ENCODE data around the gene TBXAS1. TPM values are rescaled to one million over a fixed set of nuclear protein-coding genes. Genes with fewer than 3 reads are reported as not detected.

TBXAS1 gene
- total and polyA plus RNA-seq, 2 of the 8 experiments (the other 6 are each of a cell fraction or from before 2014, with no cell fraction given) = 0.86 to 2.1 TPM

GRCh38 chr7:139990571-139991268 lies 161.7 kb downstream of the TBXAS1 start:
- Histone ChIP-seq H2BK5ac (ENCODE audit: low read depth, low read length) (no peak overlapping the region), H3K14ac (ENCODE audit: insufficient read length) (no peak overlapping the region)
- FAIRE-seq = no peak

More at GRCh38 chr7:139990571-139991268, 161.7 kb downstream of the TBXAS1 start:
- H4K91ac ChIP-seq (replicated peaks; ENCODE audit: insufficient read length, low read length) = no peak overlapping the region
- H3K27me3 ChIP-seq (replicated peaks in 1 of 4; ENCODE audit: control insufficient read depth in 3 of 4, extremely low read depth in 1 of 4, insufficient read depth in 3 of 4, low read length in 3 of 4) = peaks cover 0 to 2% (median 0%) of the 10 kb centered on the region in 4 experiments; a peak in 1 of 7 replicates
- H2BK12ac ChIP-seq (ENCODE audit: low read depth, low read length) = peak overlapping the region; percentile 27; the same call in 1 of the 2 replicates
- H2BK20ac ChIP-seq (ENCODE audit: low read length) = no peak overlapping the region
- no peaks in the 10 kb centered on the region for H4K20me1 ChIP-seq (replicated peaks in 1 of 2; ENCODE audit: control insufficient read depth in 1 of 2, insufficient read depth in 2 of 2, low read length in 2 of 2)
- peaks cover 0 to 9% (median 0%) of the 10 kb centered on the region in 4 experiments; a peak in 2 of 7 replicates for H3K4me1 ChIP-seq (replicated peaks in 1 of 4; ENCODE audit: control insufficient read depth in 3 of 4, insufficient read depth in 4 of 4, low read length in 3 of 4)
- H3K9me3 ChIP-seq (ENCODE audit: insufficient read depth in 2 of 2, low read depth in 1 of 2, low read length in 1 of 2) = no peaks in the 10 kb centered on the region
- H3K4me3 ChIP-seq (ENCODE audit: extremely low read depth in 1 of 4, insufficient read depth in 2 of 4, low read depth in 3 of 4, low read length in 4 of 4) = no peak overlapping the region
- ChIA-PET POLR2A (ENCODE audit: partially characterized antibody) (interaction anchor here (2.4 kb wide), 1 partner anchor 8 kb away, joined by 6 read pairs; no protein-coding TSS in a partner anchor), CTCF (ENCODE audit: partially characterized antibody) (interaction anchor here (1.2 to 2.3 kb wide), 2 partner anchors 15 to 29 kb away, joined by 3 to 12 read pairs; no protein-coding TSS in a partner anchor)
- H2BK120ac ChIP-seq (replicated peaks; ENCODE audit: low read depth, low read length) = no peak overlapping the region
- no peaks in the 10 kb centered on the region for H3K23me2 ChIP-seq (ENCODE audit: low read depth, low read length)
- no peak overlapping the region for H3K18ac ChIP-seq (ENCODE audit: extremely low read depth, low read length)
- no peak overlapping the region for H3K9ac ChIP-seq (replicated peaks in 1 of 4; ENCODE audit: extremely low read depth in 1 of 4, low read depth in 3 of 4, low read length in 3 of 4)
- no peak for DNase-seq (ENCODE audit: low read depth in 1 of 2, low spot score in 2 of 2)
- H2BK15ac ChIP-seq (ENCODE audit: low read length) = 0 out of 2 replicates have a peak overlapping the region, but pooled peaks have one; percentile 18
- no peak overlapping the region for H3K4ac ChIP-seq (replicated peaks; ENCODE audit: insufficient read length, low read depth, low read length)
- 0 out of 2 replicates have a peak overlapping the region, but pooled peaks have one; percentile 65 for H2AK5ac ChIP-seq (ENCODE audit: low read depth, low read length)
- H3K56ac ChIP-seq (replicated peaks; ENCODE audit: insufficient read length, low read depth, low read length) = no peak overlapping the region
- no peak overlapping the region for H2AFZ ChIP-seq (ENCODE audit: low read length)
- H3K79me2 ChIP-seq (ENCODE audit: control insufficient read depth in 1 of 2, insufficient read depth in 2 of 2, low read length in 2 of 2) = no peaks in the 10 kb centered on the region
- no peak overlapping the region for H3K27ac ChIP-seq (ENCODE audit: low read depth, low read length)
- no peaks in the 10 kb centered on the region for H3K36me3 ChIP-seq (ENCODE audit: control insufficient read depth in 2 of 4, insufficient read depth in 4 of 4, low read length in 3 of 4)
- no peaks in the 10 kb centered on the region for H3K79me1 ChIP-seq (ENCODE audit: low read depth, low read length)
- H4K5ac ChIP-seq (ENCODE audit: insufficient read length, low read depth, low read length) = no peak overlapping the region
- 91% methylated on average over 21 of the region's 22 CpGs; no CpG with 5 or more reads in 1 of the 2 experiments for WGBS, 2 experiments (ENCODE audit: extremely low coverage in 1 of 2, insufficient coverage in 1 of 2, insufficient read length in 1 of 2, insufficient replicate concordance in 2 of 2, low coverage in 1 of 2, low lambda C conversion rate in 2 of 2, missing lambda C conversion rate in 1 of 2)
- H3K23ac ChIP-seq (ENCODE audit: insufficient read length) = no peak overlapping the region
- H4K8ac ChIP-seq (ENCODE audit: extremely low read depth, insufficient read depth, low read length) = no peak overlapping the region
- no peak overlapping the region for H3K4me2 ChIP-seq (ENCODE audit: insufficient read depth in 1 of 2, low read depth in 2 of 2, low read length in 2 of 2)
- TF ChIP-seq KDM1A (IDR thresholded peaks at IDR 0.05; ENCODE audit: borderline replicate concordance, low read length) = no peak
- TF ChIP-seq POLR2A (IDR thresholded peaks at IDR 0.05; ENCODE audit: control extremely low read depth in 1 of 2, low read depth in 2 of 2, low read length in 2 of 2) = no peak
- no peak for TF ChIP-seq BACH1 (IDR thresholded peaks at IDR 0.05; ENCODE audit: low read length)
- no peak for TF ChIP-seq TBP (IDR thresholded peaks at IDR 0.05; ENCODE audit: low read depth, low read length)

Measured in H1 (cell line).